Measurements from ENCODE around the gene ITK. TPM values are rescaled to one million over a fixed set of nuclear protein-coding genes. Genes with fewer than 3 reads are reported as not detected.
A peak's percentile ranks its signal among the peaks of the same experiment; 100 is the strongest.

ITK gene
- total and polyA plus RNA-seq, 2 donors (not counting 3 experiments of a cell fraction or from before 2014, with no cell fraction given): not detected

DNA sequence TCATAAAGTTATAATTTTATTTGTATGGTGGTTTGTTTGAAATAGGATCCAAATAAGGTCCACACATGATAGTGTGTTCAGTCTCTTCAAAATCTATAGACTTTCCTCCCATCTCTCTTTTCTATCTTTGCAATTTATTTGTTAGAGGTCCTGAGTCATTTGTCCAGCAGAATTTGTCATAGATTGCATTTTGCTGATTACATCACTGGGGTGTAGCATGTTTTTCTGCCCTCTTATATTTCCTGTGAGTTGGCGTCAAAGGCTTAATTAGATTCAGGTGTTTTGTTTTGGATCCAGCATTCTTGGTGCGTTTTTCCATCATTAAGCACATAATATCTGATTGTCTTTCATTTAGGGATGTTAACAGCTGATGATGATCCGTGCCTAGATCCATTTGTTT lies 100.3 kb downstream of the ITK start:
- Histone ChIP-seq H3K9ac (replicated peaks; ENCODE audit: extremely low read depth, insufficient read depth, low read length) (no peak overlapping the region), H2AFZ (ENCODE audit: low read depth, low read length) (no peak overlapping the region), H3K9me1 (replicated peaks; ENCODE audit: control insufficient read depth, extremely low read depth, insufficient read depth, low read length) (no peaks in the 10 kb centered on the region), H3K9me3 (replicated peaks; ENCODE audit: control insufficient read depth, insufficient read depth, low read length) (no peaks in the 10 kb centered on the region), H4K20me1 (replicated peaks; ENCODE audit: control insufficient read depth, extremely low read depth, insufficient read depth, low read length) (no peaks in the 10 kb centered on the region), H3K4me2 (ENCODE audit: insufficient read depth, low read length) (no peak overlapping the region), H3K36me3 (ENCODE audit: control insufficient read depth in 2 of 2, extremely low read depth in 1 of 2, insufficient read depth in 2 of 2, low read length in 2 of 2) (no peaks in the 10 kb centered on the region), H3K4me1 (ENCODE audit: control insufficient read depth, extremely low read depth, insufficient read depth, low read length) (no peaks in the 10 kb centered on the region), H3K27me3 (ENCODE audit: control insufficient read depth in 2 of 2, insufficient read depth in 2 of 2, low read length in 2 of 2) (no peaks in the 10 kb centered on the region), H3K27ac (ENCODE audit: insufficient read depth, low read depth, low read length) (no peak overlapping the region), H3K4me3 (replicated peaks in 1 of 3; ENCODE audit: insufficient read depth in 1 of 3, low read depth in 1 of 3, low read length in 3 of 3) (no peak overlapping the region), H3K79me2 (ENCODE audit: control insufficient read depth, insufficient read depth, low read length) (no peaks in the 10 kb centered on the region)
- no peak for TF ChIP-seq CTCF (IDR thresholded peaks at IDR 0.05; ENCODE audit: extremely low read depth in 1 of 2, insufficient read depth in 1 of 2, low read depth in 1 of 2, low read length in 2 of 2)
- peak; percentile 44 for TF ChIP-seq FOS (IDR thresholded peaks at IDR 0.05; ENCODE audit: borderline replicate concordance, insufficient read depth, low read length)
- FAIRE-seq (no peak), DNase-seq (ENCODE audit: low read depth, low spot score) (peak; percentile 20)
- CTCF ChIA-PET: no interaction called here
- no TSS peak for BruUV-seq (replicated peaks)
- intact Hi-C loops (cut with micrococcal nuclease) (no loop called here), dilution Hi-C loops (cut with MboI; ENCODE audit: extremely low pct_ligation_motif_present, low sequenced_read_pairs) (no loop called here)
- POLR2A ChIA-PET: no interaction called here

DNA sequence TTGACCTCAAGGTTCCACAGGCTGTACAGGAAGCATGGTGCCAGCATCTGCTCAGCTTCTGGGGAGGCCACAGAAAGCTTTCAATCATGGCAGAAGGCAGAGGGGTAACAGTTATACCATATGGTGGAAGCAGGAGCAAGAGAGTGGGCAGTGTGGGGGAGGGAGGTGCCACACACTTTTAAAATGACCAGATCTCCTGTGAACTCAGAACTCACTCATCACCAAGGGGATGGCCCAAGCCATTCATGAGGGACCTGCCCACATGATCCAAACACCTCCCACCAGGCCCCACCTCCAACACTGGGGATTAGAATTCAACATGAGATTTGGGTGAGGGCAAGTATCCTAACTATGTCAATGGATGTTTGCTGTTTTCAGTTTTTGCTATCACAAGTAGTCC lies 101.5 kb downstream of the ITK start:
- H2AFZ ChIP-seq (ENCODE audit: low read depth, low read length): no peak overlapping the region
- no peaks in the 10 kb centered on the region for H4K20me1 ChIP-seq (replicated peaks; ENCODE audit: control insufficient read depth, extremely low read depth, insufficient read depth, low read length)
- no TSS peak for BruUV-seq (replicated peaks)
- FAIRE-seq: no peak
- POLR2A ChIA-PET: no interaction called here
- intact Hi-C loops (cut with micrococcal nuclease): no loop called here
- H3K9ac ChIP-seq (replicated peaks; ENCODE audit: extremely low read depth, insufficient read depth, low read length): no peak overlapping the region
- H3K27ac ChIP-seq (ENCODE audit: insufficient read depth, low read depth, low read length): no peak overlapping the region
- H3K36me3 ChIP-seq (ENCODE audit: control insufficient read depth in 2 of 2, extremely low read depth in 1 of 2, insufficient read depth in 2 of 2, low read length in 2 of 2): no peaks in the 10 kb centered on the region
- no peaks in the 10 kb centered on the region for H3K79me2 ChIP-seq (ENCODE audit: control insufficient read depth, insufficient read depth, low read length)
- DNase-seq (ENCODE audit: low read depth, low spot score): no peak
- H3K9me3 ChIP-seq (replicated peaks; ENCODE audit: control insufficient read depth, insufficient read depth, low read length): no peaks in the 10 kb centered on the region
- H3K27me3 ChIP-seq (ENCODE audit: control insufficient read depth in 2 of 2, insufficient read depth in 2 of 2, low read length in 2 of 2): no peaks in the 10 kb centered on the region
- H3K9me1 ChIP-seq (replicated peaks; ENCODE audit: control insufficient read depth, extremely low read depth, insufficient read depth, low read length): no peaks in the 10 kb centered on the region
- H3K4me1 ChIP-seq (ENCODE audit: control insufficient read depth, extremely low read depth, insufficient read depth, low read length): no peaks in the 10 kb centered on the region
- no peak overlapping the region for H3K4me2 ChIP-seq (ENCODE audit: insufficient read depth, low read length)
- H3K4me3 ChIP-seq (replicated peaks in 1 of 3; ENCODE audit: insufficient read depth in 1 of 3, low read depth in 1 of 3, low read length in 3 of 3): no peak overlapping the region
- CTCF ChIA-PET: no interaction called here
- TF ChIP-seq, protein P1, sequence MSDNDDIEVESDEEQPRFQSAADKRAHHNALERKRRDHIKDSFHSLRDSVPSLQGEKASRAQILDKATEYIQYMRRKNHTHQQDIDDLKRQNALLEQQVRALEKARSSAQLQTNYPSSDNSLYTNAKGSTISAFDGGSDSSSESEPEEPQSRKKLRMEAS (IDR thresholded peaks at IDR 0.05; ENCODE audit: insufficient read depth, insufficient read length): no peak
- TF ChIP-seq MYC (IDR thresholded peaks at IDR 0.05; ENCODE audit: low read depth, low read length): no peak
- no peak for TF ChIP-seq POLR2AphosphoS5 (IDR thresholded peaks at IDR 0.05; ENCODE audit: insufficient read depth, low read depth, low read length)
- no peak for TF ChIP-seq CTCF (IDR thresholded peaks at IDR 0.05; ENCODE audit: extremely low read depth in 1 of 2, insufficient read depth in 1 of 2, low read depth in 1 of 2, low read length in 2 of 2)
- no peak for TF ChIP-seq GATA2 (IDR thresholded peaks at IDR 0.05; ENCODE audit: insufficient read depth, insufficient read length, low read depth, low read length)
- no peak for TF ChIP-seq JUN (IDR thresholded peaks at IDR 0.05; ENCODE audit: borderline replicate concordance, insufficient read depth, insufficient read length, low read depth)
- TF ChIP-seq EZH2 (IDR thresholded peaks at IDR 0.05; ENCODE audit: borderline replicate concordance, low read depth, low read length, severe bottlenecking): no peak
- no peak for TF ChIP-seq POLR2A (IDR thresholded peaks at IDR 0.05; ENCODE audit: low read depth, low read length)
- no peak for TF ChIP-seq FOS (IDR thresholded peaks at IDR 0.05; ENCODE audit: borderline replicate concordance, insufficient read depth, low read length)
- dilution Hi-C loops (cut with MboI; ENCODE audit: extremely low pct_ligation_motif_present, low sequenced_read_pairs): no loop called here

All from endothelial cell of umbilical vein (primary cell).